ENCODE data around the gene ARHGEF7. TPM values are rescaled to one million over a fixed set of nuclear protein-coding genes. Genes with fewer than 3 reads are reported as not detected.
"Not testable (repeated sequence)": the region's sequence is repeated elsewhere in the genome, so short reads cannot be mapped to it uniquely, and the experiment has no call there.

Gene ARHGEF7, protein sequence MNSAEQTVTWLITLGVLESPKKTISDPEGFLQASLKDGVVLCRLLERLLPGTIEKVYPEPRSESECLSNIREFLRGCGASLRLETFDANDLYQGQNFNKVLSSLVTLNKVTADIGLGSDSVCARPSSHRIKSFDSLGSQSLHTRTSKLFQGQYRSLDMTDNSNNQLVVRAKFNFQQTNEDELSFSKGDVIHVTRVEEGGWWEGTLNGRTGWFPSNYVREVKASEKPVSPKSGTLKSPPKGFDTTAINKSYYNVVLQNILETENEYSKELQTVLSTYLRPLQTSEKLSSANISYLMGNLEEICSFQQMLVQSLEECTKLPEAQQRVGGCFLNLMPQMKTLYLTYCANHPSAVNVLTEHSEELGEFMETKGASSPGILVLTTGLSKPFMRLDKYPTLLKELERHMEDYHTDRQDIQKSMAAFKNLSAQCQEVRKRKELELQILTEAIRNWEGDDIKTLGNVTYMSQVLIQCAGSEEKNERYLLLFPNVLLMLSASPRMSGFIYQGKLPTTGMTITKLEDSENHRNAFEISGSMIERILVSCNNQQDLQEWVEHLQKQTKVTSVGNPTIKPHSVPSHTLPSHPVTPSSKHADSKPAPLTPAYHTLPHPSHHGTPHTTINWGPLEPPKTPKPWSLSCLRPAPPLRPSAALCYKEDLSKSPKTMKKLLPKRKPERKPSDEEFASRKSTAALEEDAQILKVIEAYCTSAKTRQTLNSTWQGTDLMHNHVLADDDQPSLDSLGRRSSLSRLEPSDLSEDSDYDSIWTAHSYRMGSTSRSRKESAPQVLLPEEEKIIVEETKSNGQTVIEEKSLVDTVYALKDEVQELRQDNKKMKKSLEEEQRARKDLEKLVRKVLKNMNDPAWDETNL
- total RNA-seq, result 10 to 100 TPM; 66.9 to 70.2 TPM

DNA sequence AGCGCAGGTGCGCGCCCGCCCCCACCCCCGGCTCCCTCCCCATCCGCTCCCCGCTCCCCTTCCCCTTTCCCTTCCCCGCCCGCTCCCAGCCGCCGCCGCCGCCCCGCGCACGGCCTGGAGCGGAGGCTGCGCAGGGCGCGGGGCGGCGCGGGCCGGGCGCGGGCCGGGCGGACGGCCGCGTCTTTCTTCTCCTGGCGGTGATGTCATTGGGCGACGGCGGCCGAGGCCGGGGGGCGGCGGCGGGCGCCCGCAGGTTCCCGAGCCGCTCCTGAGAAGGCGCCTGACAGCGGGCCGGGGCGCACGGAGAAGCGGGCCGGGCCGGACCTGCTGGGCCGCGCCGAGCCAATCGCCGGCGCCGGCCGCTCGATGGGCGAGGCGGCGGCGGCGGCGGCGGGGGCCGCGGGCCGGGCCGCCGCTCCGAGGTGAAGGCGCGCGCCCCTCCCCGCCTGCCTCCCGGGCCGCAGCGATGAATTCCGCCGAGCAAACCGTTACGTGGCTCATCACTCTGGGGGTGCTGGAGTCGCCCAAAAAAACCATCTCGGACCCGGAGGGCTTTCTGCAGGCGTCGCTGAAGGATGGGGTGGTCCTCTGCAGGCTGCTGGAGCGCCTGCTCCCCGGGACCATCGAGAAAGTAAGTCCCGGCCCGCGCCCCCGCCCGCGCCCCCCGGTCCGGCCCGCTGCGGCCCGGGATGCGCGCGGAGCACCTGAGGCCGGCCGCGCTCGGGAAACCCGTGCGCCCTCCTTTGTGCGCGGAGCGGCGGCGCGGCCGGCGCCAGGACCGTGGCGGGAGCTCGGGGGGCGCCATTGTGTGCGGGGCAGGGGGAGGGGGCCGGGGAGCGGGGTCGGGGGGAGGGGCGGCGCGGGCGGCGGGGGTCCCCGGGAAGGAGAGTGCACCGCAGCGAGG is at the start of gene ARHGEF7:
Gene ARHGEF7, plus strand, starts transcription at position 250 of the 904 bp plus-strand sequence. Its CDS starts 217 bp downstream, at position 467.
- CTCF ChIA-PET, result no interaction called here
- Mint-ChIP-seq H3K4me1 (peaks cover 12% of the 10 kb centered on the region), H3K27ac (no peak within 1 kb of the TSS), H3K9me3 (ENCODE audit: low read depth) (no peaks in the 10 kb centered on the region), H3K27me3 (peaks cover 65% of the 10 kb centered on the region), H3K36me3 (ENCODE audit: low read depth) (no peaks in the 10 kb centered on the region), H3K4me3 (peak within 1 kb of the TSS; percentile 75)
- ATAC-seq (peak; percentile 59), DNase-seq (peak; percentile 22)
- POLR2A ChIA-PET, result no interaction called here
- intact Hi-C loops (cut with DNase I, micrococcal nuclease), result loop anchor here in 1 of 2 experiments (1.0 kb wide), 1 partner anchor 108 kb away; no protein-coding TSS in a partner anchor

DNA sequence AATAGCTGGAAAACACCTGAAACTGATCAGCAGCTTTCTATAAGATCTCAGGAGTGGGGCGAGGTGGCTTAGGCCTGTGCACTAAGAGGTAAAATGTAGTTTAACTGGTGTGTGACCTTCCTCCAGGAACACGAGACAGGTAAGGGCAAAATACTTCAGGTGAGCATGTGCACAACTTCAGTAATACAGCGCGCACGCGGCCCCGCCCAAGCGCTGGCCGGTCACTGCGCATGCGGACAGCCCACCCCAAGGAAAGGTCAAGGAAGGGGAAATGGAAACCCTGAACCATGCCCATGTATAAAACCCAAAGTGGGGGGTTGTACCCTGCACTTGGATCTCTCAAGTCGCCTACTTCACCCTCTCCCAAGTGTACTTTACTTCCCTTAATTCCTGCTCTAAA is 49.4 kb upstream of the ARHGEF7 start:
- Mint-ChIP-seq H3K4me3 (no peak overlapping the region), H3K27ac (no peak overlapping the region), H3K4me1 (peaks cover 4% of the 10 kb centered on the region), H3K27me3 (peaks cover 42% of the 10 kb centered on the region), H3K36me3 (ENCODE audit: low read depth) (no peaks in the 10 kb centered on the region), H3K9me3 (ENCODE audit: low read depth) (peaks cover 4% of the 10 kb centered on the region)
- ChIA-PET CTCF (interaction anchor here (0.6 to 2.2 kb wide), 2 partner anchors 55 to 190 kb away, joined by 3 to 9 read pairs; no protein-coding TSS in a partner anchor), POLR2A (no interaction called here)
- ATAC-seq (no peak), DNase-seq (no peak)
- intact Hi-C loops (cut with DNase I, micrococcal nuclease), result loop anchor here (2.0 to 10.0 kb wide), 3 partner anchors 47 to 379 kb away; no protein-coding TSS in a partner anchor

DNA sequence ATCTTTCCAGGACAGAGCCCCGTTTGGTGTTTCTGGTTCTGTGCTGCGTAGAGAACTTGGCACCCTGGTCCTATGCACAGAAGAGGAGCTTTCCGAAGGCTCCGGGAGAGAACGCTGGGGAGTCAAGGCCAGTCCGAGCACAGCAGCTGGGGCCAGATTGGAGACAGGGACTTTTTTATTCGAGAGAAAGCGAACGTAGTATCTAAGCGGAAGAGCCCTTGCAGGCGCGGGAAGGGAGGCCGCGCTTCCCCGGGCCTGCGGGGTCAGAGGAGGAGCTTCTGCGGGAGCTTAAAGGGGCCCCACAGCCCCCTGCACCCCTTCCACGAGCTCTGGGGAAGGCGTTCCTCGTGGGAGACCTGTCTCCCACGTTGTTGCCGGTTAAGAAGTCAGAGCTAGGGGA is 48.6 kb upstream of the ARHGEF7 start:
- peaks cover 4% of the 10 kb centered on the region for H3K4me1 Mint-ChIP-seq
- no peak for ATAC-seq
- intact Hi-C loops (cut with DNase I, micrococcal nuclease), result loop anchor here (2.0 to 10.0 kb wide), 3 partner anchors 46 to 378 kb away; no protein-coding TSS in a partner anchor
- ChIA-PET CTCF (interaction anchor here (0.7 to 2.7 kb wide), 14 partner anchors 9 to 1540 kb away, joined by 3 to 40 read pairs (median 7); no protein-coding TSS in a partner anchor), POLR2A (interaction anchor here (0.6 kb wide), 1 partner anchor 149 kb away, joined by 9 read pairs; no protein-coding TSS in a partner anchor)
- peak overlapping the region; percentile 34 for H3K4me3 Mint-ChIP-seq
- no peak overlapping the region for H3K27ac Mint-ChIP-seq
- H3K27me3 Mint-ChIP-seq, result peaks cover 44% of the 10 kb centered on the region
- DNase-seq, result no peak
- H3K36me3 Mint-ChIP-seq (ENCODE audit: low read depth), result no peaks in the 10 kb centered on the region
- H3K9me3 Mint-ChIP-seq (ENCODE audit: low read depth), result peaks cover 10% of the 10 kb centered on the region

DNA sequence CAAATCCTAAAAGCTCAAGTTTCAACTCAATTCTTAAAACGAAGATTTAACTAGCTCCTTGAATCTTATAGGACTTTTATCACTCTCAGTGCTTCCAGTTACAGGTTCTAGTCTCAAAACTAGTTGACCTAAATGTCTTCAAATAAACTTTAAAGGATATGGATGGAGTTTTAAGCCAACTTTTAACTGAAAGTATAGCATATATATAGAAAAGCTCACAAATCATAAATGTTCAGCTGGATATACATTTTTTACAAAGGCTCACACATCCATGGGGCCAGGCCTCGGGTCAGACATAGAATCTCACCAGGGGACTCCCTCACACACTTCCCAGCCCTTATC is 47.1 kb upstream of the ARHGEF7 start:
- intact Hi-C loops (cut with DNase I, micrococcal nuclease), result loop anchor here (5.0 to 10.0 kb wide), 2 partner anchors 44 to 377 kb away; no protein-coding TSS in a partner anchor
- H3K4me3 Mint-ChIP-seq, result peak overlapping the region; percentile 53
- ATAC-seq (no peak), DNase-seq (no peak)
- ChIA-PET POLR2A (interaction anchor here (1.0 kb wide), 1 partner anchor 154 kb away, joined by 3 read pairs; no protein-coding TSS in a partner anchor), CTCF (interaction anchor here (0.6 to 2.7 kb wide), 54 partner anchors 8 to 1593 kb away, joined by 3 to 40 read pairs (median 4); partner anchors contain the start of gene ANKRD10)
- H3K9me3 Mint-ChIP-seq (ENCODE audit: low read depth), result peaks cover 16% of the 10 kb centered on the region
- H3K4me1 Mint-ChIP-seq, result peaks cover 4% of the 10 kb centered on the region
- H3K27ac Mint-ChIP-seq, result no peak overlapping the region
- H3K27me3 Mint-ChIP-seq, result peaks cover 44% of the 10 kb centered on the region
- H3K36me3 Mint-ChIP-seq (ENCODE audit: low read depth), result peaks cover 2% of the 10 kb centered on the region

DNA sequence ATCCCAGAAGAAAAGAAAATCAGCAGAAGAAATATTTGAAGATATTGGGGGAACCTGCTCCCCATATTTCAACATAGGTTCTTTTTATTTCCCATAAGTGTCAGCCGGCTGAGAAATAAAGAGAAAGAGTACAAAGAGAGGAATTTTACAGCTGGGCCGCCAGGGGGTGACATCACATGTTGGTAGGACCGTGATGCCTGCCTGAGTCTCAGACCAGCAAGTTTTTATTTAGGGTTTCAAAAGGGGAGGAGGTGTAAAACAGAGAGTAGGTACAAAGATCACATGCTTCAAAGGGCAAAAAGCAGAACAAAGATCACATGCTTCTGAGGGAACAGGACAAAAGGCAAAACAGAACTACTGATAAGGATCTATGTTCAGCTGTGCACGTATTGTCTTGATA is 44.0 kb upstream of the ARHGEF7 start:
- POLR2A ChIA-PET; H3K27ac Mint-ChIP-seq; H3K36me3 Mint-ChIP-seq (ENCODE audit: low read depth); ATAC-seq; H3K4me3 Mint-ChIP-seq; H3K4me1 Mint-ChIP-seq; intact Hi-C loops (cut with DNase I, micrococcal nuclease): not testable (repeated sequence)
- Mint-ChIP-seq H3K27me3 (peaks cover 23% of the 10 kb centered on the region), H3K9me3 (ENCODE audit: low read depth) (peaks cover 33% of the 10 kb centered on the region)
- peak; percentile 38 for DNase-seq
- CTCF ChIA-PET, result interaction anchor here (0.6 to 1.1 kb wide), 3 partner anchors 96 to 1373 kb away, joined by 3 read pairs; no protein-coding TSS in a partner anchor

DNA sequence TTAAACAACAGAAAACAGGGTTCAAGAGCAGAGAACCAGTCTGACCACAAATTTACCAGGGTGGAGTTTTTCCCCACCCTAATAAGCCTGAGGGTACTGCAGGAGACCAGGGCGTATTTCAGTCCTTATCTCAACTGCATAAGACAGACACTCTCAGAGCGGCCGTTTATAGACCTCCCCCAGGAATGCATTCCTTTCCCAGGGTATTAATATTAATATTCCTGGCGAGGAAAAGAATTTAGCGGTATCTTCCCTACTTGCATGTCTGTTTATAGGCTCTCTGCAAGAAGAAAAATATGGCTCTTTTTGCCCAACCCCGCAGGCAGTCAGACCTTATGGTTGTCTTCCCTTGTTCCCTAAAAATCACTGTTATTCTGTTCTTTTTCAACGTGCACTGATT is 43.6 kb upstream of the ARHGEF7 start:
- CTCF ChIA-PET, result interaction anchor here (1.1 kb wide), 1 partner anchor 1372 kb away, joined by 3 read pairs; no protein-coding TSS in a partner anchor
- H3K4me1 Mint-ChIP-seq; intact Hi-C loops (cut with DNase I, micrococcal nuclease); H3K36me3 Mint-ChIP-seq (ENCODE audit: low read depth); H3K27ac Mint-ChIP-seq; DNase-seq; H3K4me3 Mint-ChIP-seq; ATAC-seq; POLR2A ChIA-PET: not testable (repeated sequence)
- Mint-ChIP-seq H3K9me3 (ENCODE audit: low read depth) (peaks cover 33% of the 10 kb centered on the region), H3K27me3 (peaks cover 20% of the 10 kb centered on the region)

DNA sequence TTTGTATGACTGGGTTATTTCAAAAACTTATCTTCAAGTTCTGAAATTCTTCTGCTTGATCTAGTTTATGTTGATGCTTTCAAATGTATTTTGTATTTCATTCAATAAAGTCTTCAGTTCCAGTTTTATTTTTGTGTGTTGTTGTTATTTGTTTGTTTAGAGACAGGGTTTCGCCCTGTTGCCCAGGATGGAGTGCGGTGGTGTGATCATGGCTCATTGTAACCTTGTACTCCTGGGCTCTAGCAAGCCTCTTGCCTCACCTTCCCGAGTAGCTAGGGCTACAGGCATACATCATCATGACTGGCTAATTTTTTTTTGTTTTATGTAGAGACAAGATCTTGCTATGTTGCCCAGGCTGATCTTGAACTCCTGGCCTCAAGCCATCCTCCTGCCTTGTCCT is 40.3 kb upstream of the ARHGEF7 start:
- Mint-ChIP-seq H3K36me3 (ENCODE audit: low read depth) (peaks cover 2% of the 10 kb centered on the region), H3K27me3 (peaks cover 13% of the 10 kb centered on the region), H3K4me1 (no peaks in the 10 kb centered on the region), H3K9me3 (ENCODE audit: low read depth) (peaks cover 33% of the 10 kb centered on the region), H3K27ac (no peak overlapping the region), H3K4me3 (no peak overlapping the region)
- intact Hi-C loops (cut with DNase I, micrococcal nuclease), result no loop called here
- no peak for DNase-seq
- CTCF ChIA-PET, result interaction anchor here (0.6 to 1.5 kb wide), 3 partner anchors 8 to 472 kb away, joined by 4 to 7 read pairs (median 4); no protein-coding TSS in a partner anchor
- POLR2A ChIA-PET, result no interaction called here
- no peak for ATAC-seq

DNA sequence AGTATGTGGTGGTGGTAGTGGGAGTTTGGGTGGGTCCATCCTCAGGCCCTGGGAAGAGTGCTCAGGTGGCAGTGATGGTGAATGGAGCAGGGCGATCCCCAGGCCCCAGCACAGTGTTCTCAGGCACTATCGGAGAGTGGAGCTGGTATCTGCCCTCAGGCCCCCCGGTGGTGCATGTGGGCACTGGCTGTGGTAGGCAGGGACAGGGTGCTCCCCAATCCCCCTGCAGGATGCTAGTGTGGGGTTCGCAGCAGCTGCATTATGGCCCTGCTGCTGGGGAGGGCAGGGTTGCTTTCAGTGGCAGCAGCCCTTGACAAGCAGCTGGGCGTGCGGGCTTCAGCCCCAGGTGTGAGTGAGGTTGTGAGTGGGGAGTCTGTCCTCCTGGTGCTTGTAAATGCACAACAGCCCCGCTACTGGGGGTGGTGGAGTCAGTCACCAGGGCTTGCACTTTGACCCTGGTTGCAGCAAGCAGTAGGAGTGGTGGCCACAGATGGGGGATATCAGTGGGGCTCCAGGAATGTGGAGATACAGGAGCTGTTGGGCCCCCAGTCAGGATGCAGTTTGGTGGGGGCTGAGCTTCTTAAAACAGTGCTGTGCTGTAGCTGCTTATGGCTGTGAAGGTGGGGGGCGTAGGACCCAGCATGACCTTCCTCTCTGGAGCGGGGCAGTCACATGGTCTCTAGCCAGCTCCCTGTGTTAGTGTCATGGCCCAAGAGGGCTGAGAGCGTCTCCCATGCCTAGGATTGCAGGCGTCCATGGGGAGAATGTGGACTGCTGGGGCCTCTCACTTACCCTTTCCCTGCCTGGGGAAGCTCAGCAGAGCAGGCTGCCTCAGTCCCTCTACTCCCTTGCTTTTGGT is 38.7 kb upstream of the ARHGEF7 start:
- H3K27me3 Mint-ChIP-seq, result peaks cover 5% of the 10 kb centered on the region
- POLR2A ChIA-PET, result no interaction called here
- ATAC-seq (no peak), DNase-seq (no peak)
- CTCF ChIA-PET, result interaction anchor here (0.6 to 1.5 kb wide), 4 partner anchors 9 to 366 kb away, joined by 3 to 7 read pairs (median 3); no protein-coding TSS in a partner anchor
- H3K36me3 Mint-ChIP-seq (ENCODE audit: low read depth), result peaks cover 2% of the 10 kb centered on the region
- intact Hi-C loops (cut with DNase I, micrococcal nuclease), result no loop called here
- no peaks in the 10 kb centered on the region for H3K4me1 Mint-ChIP-seq
- no peak overlapping the region for H3K4me3 Mint-ChIP-seq
- no peak overlapping the region for H3K27ac Mint-ChIP-seq
- peaks cover 23% of the 10 kb centered on the region for H3K9me3 Mint-ChIP-seq (ENCODE audit: low read depth)

DNA sequence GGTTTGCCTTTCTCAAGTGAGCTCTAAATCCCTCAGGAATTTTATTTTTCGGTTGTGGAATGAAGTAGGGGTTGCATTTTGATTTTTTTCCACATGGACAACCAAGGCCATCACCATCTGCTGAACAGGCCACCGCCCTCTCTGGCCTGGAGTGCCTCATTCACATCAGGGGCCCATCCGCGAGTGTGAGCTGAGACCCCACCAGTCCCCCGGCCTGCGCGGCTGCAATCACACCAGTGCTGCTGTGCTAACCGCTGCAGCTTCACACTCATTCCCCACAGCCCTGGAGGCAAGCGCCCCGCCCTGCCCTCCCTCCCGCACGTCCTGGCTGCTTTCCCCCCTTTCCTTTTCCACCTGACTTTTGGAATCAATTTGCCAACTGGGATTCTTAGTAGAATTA is 35.7 kb upstream of the ARHGEF7 start:
- H3K27me3 Mint-ChIP-seq, result peaks cover 3% of the 10 kb centered on the region
- ATAC-seq (no peak), DNase-seq (no peak)
- no peak overlapping the region for H3K4me3 Mint-ChIP-seq
- CTCF ChIA-PET, result interaction anchor here (0.6 to 2.6 kb wide), 3 partner anchors 11 to 398 kb away, joined by 3 to 14 read pairs (median 3); no protein-coding TSS in a partner anchor
- POLR2A ChIA-PET, result no interaction called here
- H3K9me3 Mint-ChIP-seq (ENCODE audit: low read depth), result peaks cover 12% of the 10 kb centered on the region
- no peaks in the 10 kb centered on the region for H3K36me3 Mint-ChIP-seq (ENCODE audit: low read depth)
- intact Hi-C loops (cut with DNase I, micrococcal nuclease), result no loop called here
- no peaks in the 10 kb centered on the region for H3K4me1 Mint-ChIP-seq
- no peak overlapping the region for H3K27ac Mint-ChIP-seq

DNA sequence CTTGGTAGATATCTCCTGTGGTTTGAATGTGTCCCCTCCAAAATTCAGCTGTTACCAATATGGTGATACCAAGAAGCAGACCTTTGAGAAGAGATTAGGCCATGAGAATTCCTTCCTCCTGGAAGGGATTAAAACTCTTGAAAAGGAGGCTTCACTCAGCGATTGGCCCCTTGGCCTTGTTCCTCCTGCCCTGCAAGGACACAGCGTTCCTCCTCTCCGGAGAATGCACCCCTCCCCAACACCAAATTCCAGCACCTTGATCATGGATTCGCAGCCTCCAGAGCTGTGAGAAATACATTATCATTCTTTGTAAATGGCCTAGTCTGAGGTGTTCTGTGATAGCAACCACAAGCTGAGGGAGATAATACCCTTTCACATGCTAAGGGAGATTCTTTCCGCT is 34.5 kb upstream of the ARHGEF7 start:
- no peaks in the 10 kb centered on the region for H3K4me1 Mint-ChIP-seq
- ATAC-seq (no peak), DNase-seq (no peak)
- intact Hi-C loops (cut with DNase I, micrococcal nuclease), result no loop called here
- POLR2A ChIA-PET, result no interaction called here
- no peak overlapping the region for H3K4me3 Mint-ChIP-seq
- no peak overlapping the region for H3K27ac Mint-ChIP-seq
- CTCF ChIA-PET, result interaction anchor here (2.6 kb wide), 1 partner anchor 13 kb away, joined by 14 read pairs; no protein-coding TSS in a partner anchor
- peaks cover 3% of the 10 kb centered on the region for H3K27me3 Mint-ChIP-seq
- no peaks in the 10 kb centered on the region for H3K36me3 Mint-ChIP-seq (ENCODE audit: low read depth)
- peaks cover 2% of the 10 kb centered on the region for H3K9me3 Mint-ChIP-seq (ENCODE audit: low read depth)
